HepG2 (cell line): Measurements from ENCODE around the gene PRIMPOL. TPM values are rescaled to one million over a fixed set of nuclear protein-coding genes. Genes with fewer than 3 reads are reported as not detected.
"Not testable (repeated sequence)": the region's sequence is repeated elsewhere in the genome, so short reads cannot be mapped to it uniquely, and the experiment has no call there.

ENCODE experiments used
- ATAC-seq: fragments of 200-7000 bp; cut with Tn5 transposase; 3 replicates; pipeline ENCODE4 v1.9.1; 2020; ENCODE audit warnings: mild to moderate bottlenecking, moderate library complexity
- BruUV-seq: library from RNA; stranded (reverse); fragments of 400-500 nt; replicated peaks from 2 replicates; lab custom pipeline; 2021; lab: Mats Ljungman, UMichigan
- CTCF ChIA-PET: fragments of 300-600 bp; formaldehyde crosslinking; extraction: SDS; loops from one replicate; lab custom pipeline; 2021; ENCODE audit warnings: low total read pairs, inconsistent platforms, low intra/inter-chr PET ratio; lab: Yijun Ruan, JAX
- POLR2A ChIA-PET: fragments of 350-600 bp; sonication (Branson Sonifier 250); formaldehyde crosslinking; loops from one replicate; lab custom pipeline; 2020; ENCODE audit warnings: antibody characterized with exemption, inconsistent platforms; lab: Yijun Ruan, JAX
- DNase-seq: peaks from one replicate; pipeline ENCODE4 v3.0.0-alpha.2; 2015; ENCODE audit warnings: low spot score
- FAIRE-seq: peaks from 3 replicates; lab custom pipeline; 2011; peaks lifted over from hg19 to GRCh38; lab: Jason Lieb, UNC
- H2AFZ ChIP-seq: one replicate; pipeline ENCODE4 v1.6.1; 2011; ENCODE audit warnings: low read length, inconsistent platforms
- H3K27ac ChIP-seq: fragments of 300-600 bp; 3 replicates; pipeline ENCODE4 v1.8.0; 2011; ENCODE audit warnings: mixed run types, mild to moderate bottlenecking, mixed read lengths, low read length, inconsistent platforms; ENCODE audit not compliant: insufficient read depth; ENCODE audit errors: extremely low read length
- H3K27me3 ChIP-seq, 2 experiments: fragments of 200-600 bp in 1 of 2; 2 replicates in 1 of 2; 3 replicates in 1 of 2; pipeline versions ENCODE4 v1.6.0 to v1.8.0; 2011; ENCODE audit warnings: low read length in 2 of 2, mild to moderate bottlenecking in 2 of 2, moderate library complexity in 2 of 2, inconsistent platforms in 1 of 2; ENCODE audit not compliant: insufficient read depth in 2 of 2, control insufficient read depth in 1 of 2
- H3K36me3 ChIP-seq, 2 experiments: fragments of 200-600 bp in 1 of 2; replicated peaks in 1 of 2; 2 replicates in 1 of 2; 3 replicates in 1 of 2; pipeline versions ENCODE4 v1.5.1 to v1.8.0; 2011; ENCODE audit warnings: low read length in 2 of 2, inconsistent platforms in 1 of 2; ENCODE audit not compliant: insufficient read depth in 2 of 2, control insufficient read depth in 1 of 2
- H3K4me1 ChIP-seq: 2 replicates; pipeline ENCODE4 v1.5.1; 2012; ENCODE audit warnings: low read length, inconsistent platforms; ENCODE audit not compliant: insufficient read depth
- H3K4me2 ChIP-seq: 2 replicates; pipeline ENCODE4 v1.6.0; 2011; ENCODE audit warnings: low read depth, low read length, inconsistent platforms
- H3K4me3 ChIP-seq, 3 experiments: fragments of 200-600 bp in 1 of 3; sonication (generic), shearing (Covaris generic) in 1 of 3; replicated peaks in 1 of 3; 2 replicates each; pipeline ENCODE4 v1.5.1; 2011 to 2016; ENCODE audit warnings: low read length in 3 of 3, inconsistent platforms in 2 of 3, low read depth in 2 of 3, mild to moderate bottlenecking in 2 of 3, control low read depth in 1 of 3, mixed read lengths in 1 of 3; ENCODE audit not compliant: insufficient read depth in 1 of 3
- H3K79me2 ChIP-seq: one replicate; pipeline ENCODE4 v1.6.1; 2011; ENCODE audit warnings: low read length, inconsistent platforms; ENCODE audit not compliant: insufficient read depth
- H3K9ac ChIP-seq: 2 replicates; pipeline ENCODE4 v1.6.0; 2011; ENCODE audit warnings: mild to moderate bottlenecking, low read depth, low read length, inconsistent platforms; ENCODE audit not compliant: insufficient read depth
- H3K9me3 ChIP-seq: 2 replicates; pipeline ENCODE4 v1.5.1; 2012; ENCODE audit warnings: mild to moderate bottlenecking, low read length
- H4K20me1 ChIP-seq: 2 replicates; pipeline ENCODE4 v1.6.0; 2011; ENCODE audit warnings: inconsistent platforms, mild to moderate bottlenecking, low read length, moderate library complexity; ENCODE audit not compliant: insufficient read depth
- SOX13 ChIP-seq, 3 experiments: fragments of 450-650 bp in 1 of 3; sonication (generic) in 1 of 3; formaldehyde crosslinking in 1 of 3; IDR thresholded peaks in 2 of 3; conservative IDR thresholded peaks in 1 of 3; 2 replicates each; pipeline versions ENCODE4 v1.5.0 to v1.6.1; 2016 to 2020; ENCODE audit warnings: antibody characterized with exemption in 1 of 3, mild to moderate bottlenecking in 1 of 3, missing compliant biosample characterization in 1 of 3, missing genetic modification reagents in 1 of 3, moderate library complexity in 1 of 3
- TCF7 ChIP-seq: sonication (generic); IDR thresholded peaks from 2 replicates; pipeline ENCODE4 v1.6.1; 2016; ENCODE audit warnings: antibody characterized with exemption, low read depth
- ZMYM3 ChIP-seq: sonication (generic); formaldehyde crosslinking; IDR thresholded peaks from 2 replicates; pipeline ENCODE4 v1.5.1; 2020; ENCODE audit warnings: mild to moderate bottlenecking, missing genetic modification reagents
- WGBS: methylation state at CpG from one replicate; pipeline ENCODE4 v1.1.6; 2017; ENCODE audit warnings: low lambda C conversion rate; 5-methylcytosine and 5-hydroxymethylcytosine counted together
- in situ Hi-C: cut with HindIII; loops from 2 replicates; pipeline ENCODE4 v1.10.0; 2017; ENCODE audit warnings: low pct_unique_long_range_greater_than_20kb; ENCODE audit not compliant: extremely low pct_ligation_motif_present
- intact Hi-C: fragments of 100-400 bp; cut with micrococcal nuclease; formaldehyde crosslinking; loops from one replicate; pipeline ENCODE4 v1.10.0; 2022; ENCODE audit not compliant: unreplicated experiment
- polyA plus RNA-seq, 8 experiments: library from polyadenylated mRNA; depleted of rRNA in 3 of 8; stranded (reverse) in 7 of 8; unstranded in 1 of 8; fragments of >200 nt; fragmentation: Illumina TruSeq in 4 of 8; extraction: Trizol in 4 of 8; gene quantifications; 2 replicates each; pipeline versions ENCODE4 v1.2.1 to v1.2.3, GENCODE V29; 2011 to 2016; ENCODE audit warnings: low read depth in 4 of 8, missing spikeins in 1 of 8, mixed read lengths in 1 of 8; ENCODE audit not compliant: insufficient read depth in 1 of 8
- total RNA-seq, 5 experiments: library from RNA; depleted of rRNA; stranded (reverse); fragments of >200 nt; fragmentation: Illumina TruSeq; extraction: Trizol; gene quantifications; 2 replicates each; pipeline ENCODE4 v1.2.3, GENCODE V29; 2016; ENCODE audit warnings: low read depth in 1 of 5
- TF ChIP-seq, protein P1 (sequence below): IDR thresholded peaks from 2 replicates; pipeline ENCODE4 v1.4.0; 2020; ENCODE audit warnings: mild to moderate bottlenecking, missing genetic modification reagents

Gene PRIMPOL
- total and polyA plus RNA-seq, 2 of the 13 experiments (the other 11 are each of a cell fraction or from before 2014, with no cell fraction given) = 7.3 to 11.0 TPM

- TF ChIP-seq, protein P1, sequence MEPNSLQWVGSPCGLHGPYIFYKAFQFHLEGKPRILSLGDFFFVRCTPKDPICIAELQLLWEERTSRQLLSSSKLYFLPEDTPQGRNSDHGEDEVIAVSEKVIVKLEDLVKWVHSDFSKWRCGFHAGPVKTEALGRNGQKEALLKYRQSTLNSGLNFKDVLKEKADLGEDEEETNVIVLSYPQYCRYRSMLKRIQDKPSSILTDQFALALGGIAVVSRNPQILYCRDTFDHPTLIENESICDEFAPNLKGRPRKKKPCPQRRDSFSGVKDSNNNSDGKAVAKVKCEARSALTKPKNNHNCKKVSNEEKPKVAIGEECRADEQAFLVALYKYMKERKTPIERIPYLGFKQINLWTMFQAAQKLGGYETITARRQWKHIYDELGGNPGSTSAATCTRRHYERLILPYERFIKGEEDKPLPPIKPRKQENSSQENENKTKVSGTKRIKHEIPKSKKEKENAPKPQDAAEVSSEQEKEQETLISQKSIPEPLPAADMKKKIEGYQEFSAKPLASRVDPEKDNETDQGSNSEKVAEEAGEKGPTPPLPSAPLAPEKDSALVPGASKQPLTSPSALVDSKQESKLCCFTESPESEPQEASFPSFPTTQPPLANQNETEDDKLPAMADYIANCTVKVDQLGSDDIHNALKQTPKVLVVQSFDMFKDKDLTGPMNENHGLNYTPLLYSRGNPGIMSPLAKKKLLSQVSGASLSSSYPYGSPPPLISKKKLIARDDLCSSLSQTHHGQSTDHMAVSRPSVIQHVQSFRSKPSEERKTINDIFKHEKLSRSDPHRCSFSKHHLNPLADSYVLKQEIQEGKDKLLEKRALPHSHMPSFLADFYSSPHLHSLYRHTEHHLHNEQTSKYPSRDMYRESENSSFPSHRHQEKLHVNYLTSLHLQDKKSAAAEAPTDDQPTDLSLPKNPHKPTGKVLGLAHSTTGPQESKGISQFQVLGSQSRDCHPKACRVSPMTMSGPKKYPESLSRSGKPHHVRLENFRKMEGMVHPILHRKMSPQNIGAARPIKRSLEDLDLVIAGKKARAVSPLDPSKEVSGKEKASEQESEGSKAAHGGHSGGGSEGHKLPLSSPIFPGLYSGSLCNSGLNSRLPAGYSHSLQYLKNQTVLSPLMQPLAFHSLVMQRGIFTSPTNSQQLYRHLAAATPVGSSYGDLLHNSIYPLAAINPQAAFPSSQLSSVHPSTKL (CRISPR knock-in tag) = peak; percentile 52; the same call in 1 of the 2 replicates
- not testable (repeated sequence) for TF ChIP-seq SOX13 (IDR thresholded peaks at IDR 0.05)
- TF ChIP-seq SOX13 (CRISPR knock-in tag; conservative IDR thresholded peaks at IDR 0.05 in 1 of 2, IDR thresholded peaks at IDR 0.05 in 1 of 2) (peak in 1 of 2 experiments; percentile 57; a peak in 2 of 4 replicates), TCF7 (peak; percentile 37; the same call in 1 of the 2 replicates)
Measured at GRCh38 chr4:184602857-184603256, 46.7 kb upstream of the PRIMPOL start (continued).

GRCh38 chr4:184607429-184607828 lies 42.1 kb upstream of the PRIMPOL start:
- intact Hi-C loops, H3K36me3 ChIP-seq, BruUV-seq, FAIRE-seq, H3K27me3 ChIP-seq, ATAC-seq, H3K9ac ChIP-seq, H3K4me2 ChIP-seq, H4K20me1 ChIP-seq, H3K27ac ChIP-seq, POLR2A ChIA-PET, DNase-seq, H2AFZ ChIP-seq: not testable (repeated sequence)
- H3K4me1 ChIP-seq = peaks cover 51% of the 10 kb centered on the region
- 0 out of 2 replicates have a peak, but pooled peaks have one; percentile 23 for TF ChIP-seq ZMYM3
- TF ChIP-seq, all 625 proteins: peak for 1; not testable (repeated sequence) for 624
- CTCF ChIA-PET, in situ Hi-C loops, H3K9me3 ChIP-seq, H3K79me2 ChIP-seq, H3K4me3 ChIP-seq: not testable (repeated sequence)
- 97% methylated on average over 2 of the region's 2 CpGs for WGBS
